Stimulated activated CD4-positive, alpha-beta T cell treated with anti-CD3 and anti-CD28 coated beads, Interleukin-4, amount 100 ng/mL, for 1 hour (primary cell): ENCODE measurements around the gene REPS2.
"Not testable (repeated sequence)": the region's sequence is repeated elsewhere in the genome, so short reads cannot be mapped to it uniquely, and the experiment has no call there.

Source experiments
- DNase-seq: peaks from one replicate; pipeline ENCODE4 v3.0.0-alpha.2; 2020

The REPS2 gene

DNA sequence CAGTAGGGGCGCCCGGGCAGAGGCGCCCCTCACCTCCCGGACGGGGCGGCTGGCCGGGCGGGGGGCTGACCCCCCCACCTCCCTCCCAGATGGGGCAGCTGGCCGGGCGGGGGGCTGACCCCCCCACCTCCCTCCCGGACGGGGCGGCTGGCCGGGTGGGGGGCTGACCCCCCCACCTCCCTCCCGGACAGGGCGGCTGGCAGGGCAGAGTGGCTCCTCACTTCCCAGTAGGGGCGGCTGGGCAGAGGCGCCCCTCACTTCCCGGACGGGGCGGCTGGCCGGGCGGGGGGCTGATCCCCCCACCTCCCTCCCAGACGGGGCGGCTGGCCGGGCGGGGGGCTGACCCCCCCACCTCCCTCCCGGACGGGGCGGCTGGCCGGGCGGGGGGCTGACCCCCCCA, 18.5 kb downstream of the REPS2 start:
- not testable (repeated sequence) for DNase-seq

DNA sequence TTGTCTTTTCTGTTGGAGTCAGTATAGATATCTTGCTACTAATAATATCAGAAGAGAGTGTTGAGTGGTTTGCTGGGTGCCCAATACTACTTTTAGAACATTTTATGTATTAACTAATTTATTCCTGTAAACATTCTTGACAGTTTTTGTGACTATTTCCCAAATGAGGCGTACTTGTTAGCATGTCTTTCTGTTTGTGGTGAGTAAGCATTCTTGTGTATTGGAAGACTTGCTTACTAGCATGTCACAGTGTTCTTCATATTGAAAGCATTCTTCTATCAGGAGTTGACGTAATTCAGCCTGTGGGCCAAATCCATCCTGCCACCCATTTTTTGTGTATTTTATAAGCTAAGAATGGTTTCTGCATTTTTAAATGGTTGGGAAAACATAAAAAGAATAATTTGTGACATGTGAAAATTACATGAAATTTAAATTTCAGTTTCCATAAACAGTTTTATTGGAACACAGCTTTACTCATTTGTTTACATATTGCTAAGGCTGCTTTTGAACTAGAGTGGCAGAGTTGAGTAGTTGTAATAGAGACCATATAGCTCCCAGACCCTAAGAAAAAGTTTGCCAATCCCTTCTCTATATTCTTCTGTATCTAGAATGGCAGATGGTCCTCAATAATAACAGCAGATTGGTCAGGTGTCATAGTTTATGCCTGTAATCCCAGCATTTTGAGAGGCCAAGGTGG, 20.4 kb downstream of the REPS2 start:
- DNase-seq = no peak

DNA sequence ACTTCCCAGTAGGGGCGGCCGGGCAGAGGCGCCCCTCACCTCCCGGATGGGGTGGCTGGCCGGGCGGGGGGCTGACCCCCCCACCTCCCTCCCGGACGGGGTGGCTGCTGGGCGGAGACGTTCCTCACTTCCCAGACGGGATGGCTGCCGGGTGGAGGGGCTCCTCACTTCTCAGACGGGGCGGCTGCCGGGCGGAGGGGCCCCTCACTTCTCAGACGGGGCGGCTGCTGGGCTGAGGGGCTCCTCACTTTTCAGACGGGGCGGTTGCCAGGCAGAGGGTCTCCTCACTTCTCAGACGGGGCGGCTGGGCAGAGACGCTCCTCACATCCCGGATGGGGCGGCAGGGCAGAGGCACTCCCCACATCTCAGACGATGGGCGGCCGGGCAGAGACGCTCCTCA, 22.3 kb downstream of the REPS2 start:
- DNase-seq = not testable (repeated sequence)

DNA sequence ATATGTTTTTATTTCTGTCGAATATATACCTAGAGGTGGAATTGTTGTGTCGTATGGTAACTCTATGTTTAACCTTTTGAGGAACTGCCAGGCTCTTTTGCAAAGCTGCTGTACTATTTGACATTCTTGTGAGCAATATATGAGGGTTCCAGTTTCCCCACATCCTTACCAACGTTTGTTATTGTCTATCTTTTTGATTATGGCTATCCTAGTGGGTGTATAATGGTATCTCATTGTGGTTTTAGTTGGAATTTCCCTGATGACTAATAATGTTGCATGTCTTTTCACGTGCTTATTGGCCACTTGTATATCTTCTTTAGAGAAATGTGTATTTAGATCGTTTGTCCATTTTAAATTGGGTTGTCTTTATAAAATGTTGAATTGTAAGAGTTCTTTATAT, 24.5 kb downstream of the REPS2 start:
- no peak for DNase-seq

DNA sequence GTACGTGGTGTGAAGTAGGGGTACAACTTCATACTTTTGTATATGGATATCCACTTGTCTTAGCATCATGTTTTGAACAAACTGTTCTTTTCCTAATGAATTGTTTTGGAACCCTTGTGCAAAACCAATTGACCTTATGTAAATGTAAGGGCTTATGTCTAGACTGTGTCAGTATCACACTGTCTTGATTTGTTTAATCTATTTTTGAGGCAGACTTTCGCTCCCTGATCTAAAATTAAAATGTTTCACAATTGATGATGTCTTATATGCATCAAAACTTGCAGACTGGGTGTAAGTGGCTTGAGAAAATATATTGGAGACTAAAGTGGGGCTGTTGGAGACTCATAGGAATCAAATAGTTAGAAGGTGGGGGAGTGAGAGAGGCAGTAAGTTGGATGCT, 25.2 kb downstream of the REPS2 start:
- DNase-seq = no peak

DNA sequence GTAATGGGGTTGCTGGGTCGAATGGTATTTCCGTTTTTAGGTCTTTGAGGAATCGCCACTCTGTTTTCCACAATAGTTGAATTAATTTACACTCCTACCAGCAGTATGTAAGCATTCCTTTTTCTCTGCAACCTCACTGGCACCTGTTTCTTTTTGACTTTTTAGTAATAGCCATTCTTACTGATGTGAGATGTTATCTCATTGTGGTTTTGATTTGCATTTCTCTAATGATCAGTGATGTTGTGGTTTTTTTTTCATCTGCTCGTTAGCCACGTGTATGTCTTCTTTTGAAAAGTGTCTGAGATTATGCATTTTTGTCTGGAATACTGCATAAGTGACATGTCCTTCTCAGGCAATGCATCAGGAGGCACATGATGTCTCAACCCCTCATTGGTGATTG, 28.8 kb downstream of the REPS2 start:
- DNase-seq = no peak

DNA sequence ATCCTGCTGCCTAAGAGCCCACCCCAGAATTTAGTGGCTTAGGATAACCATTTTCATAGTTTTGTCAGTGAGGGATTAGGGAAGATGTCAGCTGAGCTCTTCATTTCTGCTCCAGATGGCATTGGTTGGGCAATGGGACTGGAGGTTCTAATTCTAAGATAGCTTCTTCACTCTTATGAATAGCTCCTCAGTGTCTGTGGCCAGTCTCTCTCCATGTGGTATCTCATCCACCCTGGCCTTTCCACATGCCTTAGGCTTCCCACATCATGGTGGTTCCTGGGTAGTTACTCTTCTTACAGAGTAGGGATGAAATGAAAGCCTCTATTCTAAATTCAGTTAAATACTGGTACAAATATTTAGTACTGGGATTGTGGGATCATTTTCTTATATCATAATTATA, 31.3 kb downstream of the REPS2 start:
- no peak for DNase-seq

DNA sequence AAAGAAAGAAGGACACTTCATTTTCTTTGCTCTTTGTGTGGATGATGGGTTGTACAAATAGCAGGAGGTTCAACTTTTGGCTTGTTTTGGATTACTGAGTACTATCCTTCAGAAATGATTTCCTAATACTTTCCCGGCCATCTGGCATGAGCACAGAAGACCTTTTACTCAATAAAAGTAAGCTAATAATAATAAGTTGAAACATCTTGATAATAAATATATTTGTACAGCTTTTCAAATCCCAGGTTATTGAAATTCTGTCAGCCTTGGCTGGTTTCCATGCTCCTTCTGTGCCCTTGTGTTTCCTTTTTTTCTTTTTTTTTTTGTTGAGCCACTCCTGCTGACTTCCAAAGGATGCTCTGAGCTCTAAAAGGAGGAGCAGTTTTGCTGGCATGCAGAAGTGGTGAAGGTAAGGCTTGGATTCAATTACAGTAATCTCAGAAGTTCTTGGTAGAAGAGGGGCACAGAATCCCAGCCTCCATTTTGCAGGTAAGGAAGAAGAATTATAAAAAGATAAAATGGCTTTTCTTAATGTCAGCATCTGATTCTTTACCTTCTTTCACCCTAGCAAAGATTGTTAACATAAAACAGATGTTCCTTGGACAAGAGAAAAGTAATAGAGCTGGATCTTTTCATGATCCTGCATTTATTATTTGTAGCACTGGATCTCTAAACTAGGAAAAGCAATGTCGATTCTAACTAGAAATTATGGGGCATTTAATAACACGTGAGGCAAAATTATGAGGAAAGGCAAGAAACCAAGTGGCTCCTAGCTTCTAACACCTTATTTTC, 31.9 kb downstream of the REPS2 start:
- no peak for DNase-seq

DNA sequence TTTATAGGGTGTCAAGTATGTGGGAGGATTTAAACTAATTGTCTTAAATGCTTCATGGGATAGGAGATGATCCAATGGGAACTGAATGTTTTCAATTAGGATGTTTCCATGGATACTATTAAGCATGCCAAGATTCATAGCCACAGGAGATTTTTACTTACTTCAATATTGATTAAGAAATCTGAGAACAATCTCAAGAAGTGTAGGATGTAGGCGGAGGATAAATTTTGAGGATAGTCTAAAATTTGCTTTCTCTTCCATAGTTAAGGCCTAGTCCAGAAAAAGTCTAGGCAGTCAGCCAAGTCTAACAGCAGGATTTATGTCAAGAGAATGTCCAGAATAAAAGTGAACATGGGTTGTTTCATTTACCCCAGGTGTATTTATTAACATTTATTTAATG, 32.8 kb downstream of the REPS2 start:
- DNase-seq = no peak

DNA sequence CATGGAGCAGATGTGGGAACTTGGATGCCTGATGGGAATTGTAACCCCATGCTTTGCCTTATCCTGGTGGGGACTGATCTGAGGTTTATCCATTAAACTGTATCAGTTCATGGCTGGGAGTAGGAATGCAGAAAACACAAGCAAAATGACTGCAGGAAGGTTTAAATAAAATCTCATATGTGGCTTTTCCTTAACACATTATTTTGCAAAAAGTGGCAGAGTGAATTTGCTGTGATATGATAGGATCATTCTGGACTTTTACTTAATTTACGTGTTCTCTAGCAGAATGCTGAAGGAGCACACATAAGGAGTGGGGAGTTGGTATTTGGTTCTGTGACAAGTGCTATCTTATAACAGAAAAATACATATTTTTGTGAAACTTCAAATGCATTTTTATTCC, 34.8 kb downstream of the REPS2 start:
- DNase-seq = no peak

DNA sequence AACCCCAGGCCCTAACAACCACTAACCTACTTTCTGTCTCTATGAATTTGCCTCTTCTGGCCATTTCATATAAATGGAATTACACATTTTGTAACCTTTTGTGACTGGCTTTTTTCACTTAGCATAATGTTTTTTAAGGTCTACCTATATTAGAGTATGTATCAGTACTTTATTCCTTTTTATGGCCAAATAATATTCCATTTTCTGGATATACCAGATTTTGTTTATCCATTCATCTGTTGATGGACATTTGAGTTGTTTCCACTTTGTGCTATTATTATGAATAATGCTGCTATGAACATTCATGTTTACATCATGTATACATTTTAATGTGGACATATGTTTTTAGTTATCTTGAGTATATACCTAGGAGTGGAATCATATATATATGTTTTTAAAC, 35.5 kb downstream of the REPS2 start:
- DNase-seq = no peak

DNA sequence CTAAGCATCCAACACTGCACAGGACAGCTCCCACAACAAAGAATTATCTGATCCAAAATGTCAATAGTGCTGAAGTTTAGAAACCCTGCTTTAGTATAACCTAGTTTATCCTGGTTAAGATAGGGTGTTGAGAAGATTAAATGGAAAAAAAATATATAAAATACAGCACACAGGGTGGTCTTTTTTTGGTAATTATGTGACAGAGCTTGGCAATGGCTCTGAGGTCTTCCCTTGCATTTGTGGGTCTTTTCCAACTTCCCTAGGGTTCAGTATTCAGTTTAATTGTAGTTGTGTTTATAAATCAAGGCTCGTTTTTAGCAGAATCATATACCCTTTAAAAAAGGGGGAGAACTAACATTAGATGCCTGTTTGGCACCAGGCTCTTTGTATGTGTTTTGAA, 36.6 kb downstream of the REPS2 start:
- no peak for DNase-seq

DNA sequence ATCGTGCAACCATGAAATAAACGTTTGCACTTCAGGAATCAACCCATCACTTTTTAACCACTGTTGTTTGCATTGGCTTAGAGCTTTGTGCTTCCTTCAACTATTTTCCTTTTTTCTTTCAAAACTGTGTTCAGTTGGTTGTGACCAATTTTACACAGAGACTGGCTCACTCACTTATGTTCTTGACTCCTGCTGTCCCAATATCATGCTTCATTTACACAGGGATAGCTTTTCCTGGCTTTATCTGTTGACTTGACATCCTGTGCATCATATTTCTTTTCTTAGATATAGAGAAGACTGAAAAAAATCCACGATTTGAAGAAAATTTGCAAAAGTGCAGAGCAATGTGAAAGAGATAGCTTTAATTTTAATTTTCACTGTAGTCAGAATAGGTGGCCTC, 38.8 kb downstream of the REPS2 start:
- no peak for DNase-seq

DNA sequence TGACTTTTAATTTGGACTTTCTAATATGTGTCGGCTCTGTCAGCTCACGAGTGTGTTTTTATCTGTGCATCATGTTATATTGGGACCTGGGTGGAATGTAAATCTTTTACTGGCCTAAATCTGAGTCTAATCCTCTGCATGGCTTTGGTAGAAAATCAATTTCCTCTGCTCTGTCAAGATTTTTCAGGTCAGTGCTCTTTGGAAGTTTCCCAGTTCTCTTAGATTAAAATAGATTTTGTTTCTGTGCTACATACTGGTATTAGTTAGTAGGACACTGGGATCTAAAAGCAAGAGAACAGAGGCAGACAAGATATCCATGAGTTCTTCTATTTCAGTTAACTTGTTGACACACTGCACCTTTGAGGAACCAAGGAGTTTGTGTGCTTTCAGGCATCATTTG, 39.7 kb downstream of the REPS2 start:
- no peak for DNase-seq

DNA sequence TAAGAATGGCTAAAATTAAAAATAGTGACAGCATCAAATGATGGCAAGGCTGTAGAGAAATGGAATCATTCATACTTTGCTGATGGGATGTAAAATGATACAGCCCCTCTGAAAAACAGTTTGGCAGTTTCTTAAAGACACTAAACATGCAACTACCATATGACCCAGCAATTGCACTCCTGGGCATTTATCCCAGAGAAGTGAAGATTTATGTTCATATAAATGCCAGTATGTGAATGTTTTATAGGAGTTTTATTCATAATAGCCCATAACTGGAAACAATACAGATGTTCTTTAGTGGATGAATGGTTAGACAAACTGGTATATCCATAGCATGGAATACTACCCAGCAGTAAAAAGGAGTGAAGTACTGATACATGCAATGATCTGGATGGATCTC, 43.3 kb downstream of the REPS2 start:
- no peak for DNase-seq

DNA sequence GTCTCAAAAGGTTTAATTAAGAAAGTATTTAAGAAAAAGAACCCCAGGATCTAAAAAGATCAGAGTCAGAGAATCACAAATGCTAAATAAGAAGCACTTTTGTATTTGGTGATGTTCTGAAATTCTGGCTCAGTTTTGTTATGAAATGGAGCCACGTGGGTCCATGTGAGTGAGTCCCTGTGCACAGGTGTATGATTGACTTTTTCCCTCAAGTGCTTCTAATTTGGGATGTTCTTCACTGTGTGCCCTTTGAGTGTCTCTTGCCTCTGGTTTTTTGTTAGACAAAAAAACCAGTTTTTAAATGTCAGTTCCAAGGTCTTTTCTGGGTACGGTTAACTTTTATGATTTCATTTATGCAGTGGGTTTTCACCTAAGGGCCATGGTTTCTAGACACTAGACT, 44.4 kb downstream of the REPS2 start:
- no peak for DNase-seq

DNA sequence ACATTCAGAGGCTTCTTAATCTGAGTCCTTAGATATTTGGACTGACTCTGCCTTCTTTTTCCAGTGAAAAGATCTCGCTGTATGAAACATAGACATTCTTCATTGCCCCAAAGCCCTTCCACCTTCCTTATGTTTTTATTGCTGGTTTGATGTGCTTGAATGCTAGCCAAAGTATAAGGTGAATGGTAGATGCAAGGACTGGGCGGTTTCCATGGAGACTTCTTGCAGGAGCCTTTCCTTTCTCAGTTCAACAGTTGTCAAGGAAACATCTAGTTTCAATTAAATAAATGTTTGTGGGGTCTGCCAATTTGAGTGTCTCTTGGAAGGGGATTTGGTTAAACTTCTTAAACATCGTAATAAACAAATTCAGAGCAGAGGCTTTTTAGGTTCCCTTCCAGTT, 46.0 kb downstream of the REPS2 start:
- DNase-seq = no peak

DNA sequence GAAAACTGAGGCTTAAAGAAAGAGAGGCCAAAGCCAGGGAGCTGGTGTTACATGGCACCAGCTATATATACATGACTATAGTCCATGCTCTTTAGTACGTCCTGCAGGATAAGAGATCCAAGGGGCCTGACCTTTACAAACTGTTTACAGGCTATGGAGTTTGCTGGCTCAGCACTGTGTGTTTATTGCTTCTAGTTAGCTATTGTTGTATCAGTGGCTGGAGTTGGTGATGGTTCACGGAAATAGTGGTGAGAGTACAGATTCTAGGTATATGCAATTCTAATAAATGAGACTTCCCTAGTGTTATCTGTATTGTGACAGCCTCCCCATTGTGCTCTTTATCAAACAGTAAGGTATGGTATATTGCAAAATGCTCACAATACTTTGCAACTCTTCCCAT, 46.5 kb downstream of the REPS2 start:
- no peak for DNase-seq

DNA sequence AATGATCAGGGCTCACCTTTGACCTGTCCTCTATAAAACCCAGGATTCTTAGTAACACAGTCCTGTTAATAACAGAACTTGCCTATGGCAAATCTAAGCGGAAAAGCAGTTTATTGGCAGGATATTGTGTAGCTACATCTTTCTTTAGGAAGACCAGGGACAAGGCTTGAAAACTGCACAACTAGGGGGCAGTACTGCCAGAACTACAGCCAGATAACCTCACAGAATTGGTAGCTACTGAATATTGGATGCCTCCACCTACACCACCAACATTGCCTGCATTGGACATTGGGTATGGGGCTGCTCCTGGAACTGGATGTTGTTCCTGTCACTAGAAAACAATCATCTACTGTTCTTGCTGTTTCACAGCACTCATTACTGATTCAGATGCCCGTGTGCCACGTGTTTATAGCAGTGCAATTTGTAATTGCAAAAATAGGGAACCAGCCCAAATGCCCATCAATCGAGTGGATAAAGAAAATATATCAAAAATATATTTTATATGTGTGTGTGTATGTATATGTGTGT, 47.4 kb downstream of the REPS2 start:
- no peak for DNase-seq

DNA sequence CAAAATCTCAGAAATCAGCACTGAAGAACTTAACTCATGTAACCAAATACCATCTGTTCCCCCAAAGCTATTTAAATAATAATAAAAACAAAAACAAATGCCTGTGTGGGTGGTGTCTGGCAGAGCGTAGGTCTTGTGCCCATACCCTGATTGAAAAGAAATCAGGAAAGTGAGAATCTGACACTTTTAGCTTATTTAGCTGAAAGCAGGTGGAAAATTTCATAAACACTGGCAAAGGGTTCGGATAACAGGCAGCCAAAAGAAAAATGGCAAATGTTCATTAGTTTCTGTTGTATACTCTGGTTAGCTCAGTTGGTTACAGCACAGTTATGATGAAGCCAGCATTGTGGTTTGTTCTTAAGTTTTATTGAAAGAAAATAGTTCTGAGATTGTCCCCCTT, 48.3 kb downstream of the REPS2 start:
- DNase-seq = no peak

DNA sequence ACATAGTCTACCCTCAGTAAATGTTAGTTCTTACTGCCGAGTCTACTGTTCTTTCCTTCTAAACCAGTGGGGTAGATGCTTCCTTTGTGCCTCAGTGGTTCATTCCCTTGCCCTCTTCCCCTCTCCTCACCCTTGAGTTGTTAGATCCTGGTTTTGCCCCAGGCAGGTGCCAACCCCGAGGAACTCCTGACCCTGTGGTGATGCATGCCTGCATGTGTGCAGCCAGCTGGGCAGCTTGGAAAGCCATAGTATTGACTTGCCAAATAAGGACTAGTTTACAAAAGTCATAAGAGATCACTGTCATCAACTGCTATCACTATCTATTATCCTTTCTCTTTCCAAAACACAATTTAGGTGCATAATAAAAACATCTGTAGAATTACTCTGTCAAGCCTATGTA, 50.9 kb downstream of the REPS2 start:
- DNase-seq = no peak

DNA sequence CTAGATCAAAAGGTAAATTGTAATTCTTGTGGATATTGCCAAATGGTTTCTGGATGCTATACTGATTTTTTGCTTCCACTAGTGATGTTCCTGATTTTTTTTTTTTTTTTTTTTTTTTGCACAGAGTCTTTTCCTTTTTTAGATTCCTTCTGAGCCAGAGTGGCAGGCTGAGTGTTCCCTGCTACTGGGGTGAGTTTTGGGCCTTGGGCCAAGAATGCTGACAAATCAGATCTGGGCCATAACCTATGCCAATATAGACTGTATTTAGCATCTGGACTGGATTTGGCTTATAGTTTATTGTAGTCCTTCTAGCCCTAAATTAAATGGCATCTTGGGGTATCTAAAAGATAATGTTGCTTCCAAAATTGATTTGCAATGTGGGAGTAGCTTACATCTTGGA, 52.8 kb downstream of the REPS2 start:
- DNase-seq = no peak

DNA sequence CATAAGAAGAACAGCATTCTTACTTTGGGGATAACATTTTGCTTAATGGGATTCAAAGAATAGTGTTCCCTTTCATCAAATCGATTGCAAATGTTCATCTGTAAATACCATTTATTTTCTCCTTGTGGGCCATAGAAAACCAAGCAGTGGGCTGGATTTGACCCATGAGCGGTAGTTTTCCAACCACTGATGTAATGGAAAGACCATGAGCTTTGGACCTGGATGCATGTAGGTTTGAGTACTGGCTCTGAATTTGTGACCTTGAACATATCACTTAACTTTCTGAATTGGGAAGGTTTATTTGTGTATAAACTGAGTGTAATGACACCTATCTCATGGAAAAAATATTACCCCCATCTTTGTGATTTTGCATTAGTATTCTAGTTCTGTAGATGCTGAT, 54.3 kb downstream of the REPS2 start:
- DNase-seq = no peak

DNA sequence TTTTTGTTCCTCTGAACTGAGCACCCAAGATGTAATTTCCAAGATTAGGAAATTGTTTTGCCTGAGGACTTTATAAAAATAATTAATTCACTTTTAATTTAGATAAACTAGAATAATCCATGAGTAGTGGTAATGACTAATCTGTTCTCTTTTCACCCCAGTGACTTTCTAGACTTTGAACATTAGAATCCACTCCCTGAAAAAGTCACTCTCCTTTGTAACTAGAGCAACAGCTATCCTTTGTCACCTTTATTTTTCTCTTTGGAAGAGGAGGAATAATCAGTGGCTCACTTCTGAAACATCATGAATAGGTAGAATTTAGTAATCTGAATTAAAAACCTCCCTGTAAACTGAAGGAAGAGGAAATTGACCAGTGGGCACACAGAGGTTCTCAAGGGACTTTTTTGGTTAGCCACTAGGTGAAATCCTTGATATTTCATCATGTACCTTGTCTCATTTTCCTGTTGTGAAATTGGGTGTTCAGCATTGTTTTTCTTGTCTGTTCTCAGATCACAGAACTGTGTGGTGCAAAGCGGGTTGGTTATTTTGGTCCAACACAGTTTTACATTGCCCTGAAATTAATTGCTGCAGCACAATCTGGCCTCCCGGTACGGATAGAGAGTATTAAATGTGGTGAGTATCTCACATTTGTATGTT, 59.4 kb downstream of the REPS2 start:
- no peak for DNase-seq
